Measurements from ENCODE around the gene ACAD9. TPM values are rescaled to one million over a fixed set of nuclear protein-coding genes. Genes with fewer than 3 reads are reported as not detected.
"Not testable (repeated sequence)": the region's sequence is repeated elsewhere in the genome, so short reads cannot be mapped to it uniquely, and the experiment has no call there.

The ACAD9 gene
- total and polyA plus RNA-seq, 2 donors (not counting 1 experiment from before 2014, with no cell fraction given): 33.6 to 41.6 TPM

GRCh38 chr3:128922804-128923459 is 43.5 kb downstream of the ACAD9 start:
- Histone ChIP-seq H2AFZ (ENCODE audit: low read length) (no peak overlapping the region), H3K36me3 (ENCODE audit: control insufficient read depth, insufficient read depth, low read length) (no peaks in the 10 kb centered on the region), H3K4me3 (replicated peaks in 1 of 4; ENCODE audit: control extremely low read depth in 1 of 4, insufficient read depth in 1 of 4, low read depth in 3 of 4, low read length in 4 of 4) (no peak overlapping the region), H3K9ac (ENCODE audit: insufficient read depth, low read length) (no peak overlapping the region), H3K4me2 (ENCODE audit: extremely low read depth, insufficient read depth, low read length) (no peak overlapping the region), H3K27me3 (ENCODE audit: control insufficient read depth, insufficient read depth, low read length) (no peaks in the 10 kb centered on the region), H4K20me1 (ENCODE audit: control insufficient read depth, extremely low read depth, insufficient read depth, low read length) (no peaks in the 10 kb centered on the region), H3K27ac (ENCODE audit: insufficient read depth, low read length) (no peak overlapping the region), H3K9me3 (ENCODE audit: control insufficient read depth, insufficient read depth, low read depth, low read length) (no peaks in the 10 kb centered on the region), H3K4me1 (ENCODE audit: control insufficient read depth, extremely low read depth, insufficient read depth, low read length) (no peaks in the 10 kb centered on the region), H3K79me2 (ENCODE audit: control insufficient read depth, insufficient read depth, low read length) (no peaks in the 10 kb centered on the region)
- TF ChIP-seq EZH2 (IDR thresholded peaks at IDR 0.05; ENCODE audit: low read length, missing control alignments): no peak
- TF ChIP-seq CTCF (conservative IDR thresholded peaks at IDR 0.05 in 1 of 2, IDR thresholded peaks at IDR 0.05 in 1 of 2; ENCODE audit: low read depth in 1 of 2, low read length in 2 of 2): no peak
- DNase-seq (ENCODE audit: low read depth in 2 of 2): no peak

GRCh38 chr3:128923576-128923975 is 44.2 kb downstream of the ACAD9 start:
- no peaks in the 10 kb centered on the region for H4K20me1 ChIP-seq (ENCODE audit: control insufficient read depth, extremely low read depth, insufficient read depth, low read length)
- no peaks in the 10 kb centered on the region for H3K4me1 ChIP-seq (ENCODE audit: control insufficient read depth, extremely low read depth, insufficient read depth, low read length)
- H3K27me3 ChIP-seq (ENCODE audit: control insufficient read depth, insufficient read depth, low read length): no peaks in the 10 kb centered on the region
- H3K79me2 ChIP-seq (ENCODE audit: control insufficient read depth, insufficient read depth, low read length): no peaks in the 10 kb centered on the region
- H3K36me3 ChIP-seq (ENCODE audit: control insufficient read depth, insufficient read depth, low read length): no peaks in the 10 kb centered on the region
- no peak overlapping the region for H3K4me2 ChIP-seq (ENCODE audit: extremely low read depth, insufficient read depth, low read length)
- H3K4me3 ChIP-seq (replicated peaks in 1 of 4; ENCODE audit: control extremely low read depth in 1 of 4, insufficient read depth in 1 of 4, low read depth in 3 of 4, low read length in 4 of 4): no peak overlapping the region
- no peak overlapping the region for H2AFZ ChIP-seq (ENCODE audit: low read length)
- H3K9me3 ChIP-seq (ENCODE audit: control insufficient read depth, insufficient read depth, low read depth, low read length): no peaks in the 10 kb centered on the region
- no peak overlapping the region for H3K27ac ChIP-seq (ENCODE audit: insufficient read depth, low read length)
- DNase-seq (ENCODE audit: low read depth in 2 of 2): no peak
- no peak overlapping the region for H3K9ac ChIP-seq (ENCODE audit: insufficient read depth, low read length)
- TF ChIP-seq EZH2 (IDR thresholded peaks at IDR 0.05; ENCODE audit: low read length, missing control alignments): no peak
- no peak for TF ChIP-seq CTCF (conservative IDR thresholded peaks at IDR 0.05 in 1 of 2, IDR thresholded peaks at IDR 0.05 in 1 of 2; ENCODE audit: low read depth in 1 of 2, low read length in 2 of 2)

GRCh38 chr3:128923986-128924385 is 44.6 kb downstream of the ACAD9 start:
- H3K4me2 ChIP-seq (ENCODE audit: extremely low read depth, insufficient read depth, low read length); H3K9me3 ChIP-seq (ENCODE audit: control insufficient read depth, insufficient read depth, low read depth, low read length); H3K9ac ChIP-seq (ENCODE audit: insufficient read depth, low read length); H3K4me1 ChIP-seq (ENCODE audit: control insufficient read depth, extremely low read depth, insufficient read depth, low read length); H3K36me3 ChIP-seq (ENCODE audit: control insufficient read depth, insufficient read depth, low read length); H3K27ac ChIP-seq (ENCODE audit: insufficient read depth, low read length); H3K79me2 ChIP-seq (ENCODE audit: control insufficient read depth, insufficient read depth, low read length); H2AFZ ChIP-seq (ENCODE audit: low read length); H3K4me3 ChIP-seq (replicated peaks in 1 of 4; ENCODE audit: control extremely low read depth in 1 of 4, insufficient read depth in 1 of 4, low read depth in 3 of 4, low read length in 4 of 4); DNase-seq (ENCODE audit: low read depth in 2 of 2); H3K27me3 ChIP-seq (ENCODE audit: control insufficient read depth, insufficient read depth, low read length); H4K20me1 ChIP-seq (ENCODE audit: control insufficient read depth, extremely low read depth, insufficient read depth, low read length): not testable (repeated sequence)
